Measurements from ENCODE around the gene PSMG4.
A peak's percentile ranks its signal among the peaks of the same experiment; 100 is the strongest.

PSMG4 gene, protein sequence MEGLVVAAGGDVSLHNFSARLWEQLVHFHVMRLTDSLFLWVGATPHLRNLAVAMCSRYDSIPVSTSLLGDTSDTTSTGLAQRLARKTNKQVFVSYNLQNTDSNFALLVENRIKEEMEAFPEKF

DNA sequence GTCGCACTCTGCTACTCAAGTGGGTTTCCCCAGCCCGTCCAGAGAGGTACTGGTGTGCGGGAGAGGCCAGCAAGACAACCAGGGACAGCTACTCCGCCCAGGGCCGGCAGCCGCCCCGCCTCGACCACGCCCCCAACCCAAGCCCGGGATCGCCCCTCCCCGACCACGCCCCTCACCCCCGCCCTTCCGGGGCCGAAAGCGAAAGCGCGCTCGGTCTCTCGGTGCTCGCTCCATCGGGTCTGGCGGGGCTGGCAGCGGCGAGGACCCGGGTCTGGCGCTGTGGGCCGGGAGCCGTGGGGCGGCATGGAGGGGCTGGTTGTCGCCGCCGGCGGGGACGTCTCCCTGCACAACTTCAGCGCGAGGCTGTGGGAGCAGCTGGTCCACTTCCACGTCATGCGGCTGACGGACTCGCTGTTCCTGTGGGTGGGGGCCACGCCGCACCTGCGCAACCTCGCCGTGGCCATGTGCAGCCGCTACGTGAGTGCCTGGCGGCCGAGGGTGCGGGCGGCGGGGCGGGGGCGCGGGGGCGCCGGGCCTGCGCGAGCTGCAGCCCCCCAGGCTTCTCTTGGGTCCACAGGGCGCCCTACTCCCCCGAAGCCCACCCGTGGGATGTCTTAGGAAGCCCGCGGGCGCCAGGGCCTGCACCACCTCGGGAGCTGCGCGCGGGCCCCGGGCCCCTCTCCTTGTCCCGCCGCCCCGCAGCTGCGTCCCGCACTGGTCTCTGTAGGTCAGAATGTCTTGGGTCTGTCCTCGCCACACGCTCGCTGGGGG lies at the start of gene PSMG4:
Gene PSMG4 (plus strand): TSS at position 228 of the 771 bp plus-strand sequence. CDS start 76 bp downstream, at position 304.
- DNase-seq (ENCODE audit: low spot score) = peak; percentile 81

DNA sequence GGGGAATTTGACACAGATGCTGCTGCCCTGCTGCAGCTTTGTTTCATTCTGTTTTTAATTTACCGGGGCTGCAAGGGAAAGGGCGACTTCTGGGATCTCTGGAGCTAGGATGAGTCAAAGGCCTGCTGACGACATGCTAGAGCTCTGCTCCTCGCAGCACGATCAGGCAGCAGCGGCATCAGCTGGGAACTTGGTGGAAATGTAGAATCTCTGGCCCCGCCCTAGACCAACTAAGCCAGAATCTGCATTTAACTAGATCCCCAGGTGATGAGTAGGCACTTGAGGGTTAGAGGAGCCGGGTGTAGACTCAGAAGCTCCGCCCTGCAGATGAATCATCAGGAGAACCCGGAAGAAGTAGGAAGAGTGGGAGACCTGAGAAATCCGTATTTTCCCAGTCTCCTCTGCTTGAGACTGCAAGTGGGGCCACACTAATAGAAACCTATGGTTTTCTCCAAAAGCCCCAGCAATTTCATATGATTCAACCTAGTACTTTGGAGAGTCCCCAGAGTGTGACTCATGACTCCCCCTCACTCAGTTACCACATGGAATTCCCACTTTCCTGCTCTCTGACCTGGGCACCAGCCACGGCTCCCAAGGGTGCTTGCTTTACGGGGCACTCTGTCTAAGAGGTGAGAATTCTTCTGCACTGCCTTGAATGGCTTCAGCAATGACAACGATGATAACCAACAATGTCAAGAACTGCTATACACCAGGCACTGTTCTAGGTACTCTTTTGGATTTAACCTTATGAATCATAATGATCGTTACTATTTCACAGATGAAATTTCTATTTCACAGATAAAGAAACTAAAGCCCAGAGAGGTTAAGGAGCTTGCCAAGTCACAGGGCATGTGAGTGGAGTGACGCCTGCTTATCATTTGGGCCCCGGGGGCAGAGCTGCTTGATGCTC lies 49.4 kb upstream of the PSMG4 start:
- no peak for DNase-seq (ENCODE audit: low spot score)

DNA sequence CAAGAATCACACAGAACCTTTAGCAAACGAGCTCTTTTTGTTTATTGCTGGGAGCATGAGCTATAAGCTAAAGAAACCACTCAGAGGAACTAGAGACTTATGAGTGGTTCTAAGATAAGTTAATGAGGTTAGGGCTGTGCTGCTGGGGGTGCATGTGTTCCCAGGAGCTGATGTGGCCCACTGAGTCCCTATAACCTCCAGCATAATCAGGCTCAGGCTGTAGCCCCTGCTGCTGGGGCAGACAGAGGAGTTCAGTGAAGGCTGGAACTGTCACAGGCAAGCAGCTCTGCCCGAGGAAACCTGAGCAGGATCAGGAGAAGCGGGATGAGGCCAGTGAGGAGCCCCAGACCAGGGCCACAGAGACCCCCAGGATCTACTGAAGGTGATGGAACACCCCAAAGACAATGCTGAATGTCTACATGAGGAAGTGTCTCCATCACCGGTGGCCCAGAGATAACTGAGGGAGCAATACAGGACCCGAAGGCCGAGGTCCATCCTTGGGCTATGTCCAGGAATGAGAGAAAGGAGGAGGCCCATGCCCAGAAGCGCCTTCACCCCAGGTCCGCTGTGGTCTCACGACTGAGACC lies 48.6 kb upstream of the PSMG4 start:
- no peak for DNase-seq (ENCODE audit: low spot score)

DNA sequence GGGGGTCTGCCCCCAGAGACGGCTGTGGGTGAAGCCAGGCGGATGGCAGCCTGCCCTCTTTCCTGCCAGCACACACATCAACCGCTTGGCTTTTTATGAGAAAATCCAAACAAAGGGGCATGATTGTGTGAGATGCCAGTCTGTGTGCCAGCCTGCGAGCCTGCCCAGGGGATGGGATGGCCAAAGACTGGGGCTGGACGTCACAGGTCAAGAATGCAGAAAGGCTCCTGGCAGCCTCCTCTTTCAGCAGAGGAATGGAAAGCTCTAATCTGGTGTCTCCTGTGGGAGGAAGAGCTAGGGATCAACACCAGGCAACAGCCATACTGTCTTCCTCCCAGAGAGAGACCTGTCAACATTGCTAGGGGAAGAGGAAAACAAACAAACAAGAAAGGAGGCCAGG lies 47.1 kb upstream of the PSMG4 start:
- peak; percentile 96 for DNase-seq (ENCODE audit: low spot score)

DNA sequence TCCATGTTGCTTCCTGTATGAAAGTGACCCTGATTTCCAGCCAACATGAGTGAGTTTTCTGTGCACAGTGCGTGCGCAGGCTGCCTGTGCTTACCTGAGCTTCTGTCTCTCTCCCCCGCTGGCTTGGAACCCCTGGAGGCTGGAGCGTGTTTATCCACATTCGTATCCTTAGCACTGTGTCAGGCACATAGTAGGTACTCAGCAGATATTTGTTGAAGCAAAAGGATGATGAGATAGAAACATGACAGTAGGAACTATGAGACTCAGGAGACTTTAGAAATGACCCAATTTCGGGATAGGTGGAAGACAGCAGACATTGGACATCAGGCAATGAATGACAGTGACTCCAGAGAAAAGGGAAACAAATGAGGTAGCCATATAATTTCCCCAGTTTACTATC lies 46.5 kb upstream of the PSMG4 start:
- no peak for DNase-seq (ENCODE audit: low spot score)

DNA sequence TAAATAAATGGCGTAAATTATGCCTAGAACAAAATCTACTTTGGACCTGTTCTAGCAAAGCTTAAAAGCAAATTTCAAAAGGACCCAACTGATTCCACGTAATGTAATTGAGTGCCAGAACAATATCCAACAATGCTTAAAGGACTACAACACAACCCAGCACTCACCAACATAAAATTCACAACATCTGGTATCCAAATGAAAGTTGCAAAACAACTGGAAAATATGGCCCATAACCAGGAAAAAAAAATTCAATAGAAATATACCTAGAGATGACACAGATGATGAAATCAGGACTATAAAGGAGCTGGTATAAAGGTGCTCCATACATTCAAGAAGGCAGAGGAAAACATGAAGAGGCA lies 45.4 kb upstream of the PSMG4 start:
- no peak for DNase-seq (ENCODE audit: low spot score)

DNA sequence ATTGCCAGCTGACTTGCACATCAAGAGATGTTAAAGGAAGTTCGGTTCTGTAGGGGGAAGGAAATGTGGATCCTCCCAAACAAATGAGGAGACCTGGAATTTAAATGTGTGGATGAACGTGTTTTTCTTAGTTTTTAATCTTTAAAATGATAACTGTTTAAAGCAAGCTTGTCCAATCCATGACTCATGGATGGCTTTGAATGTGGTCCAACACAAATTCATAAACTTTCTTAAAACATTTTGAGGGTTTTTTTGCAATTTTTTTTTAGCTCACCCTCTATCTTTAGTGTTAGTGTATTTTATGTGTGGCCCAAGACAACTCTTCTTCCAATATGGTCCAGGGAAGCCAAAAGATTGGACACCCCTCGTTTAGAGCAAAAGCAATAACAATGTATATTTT lies 43.8 kb upstream of the PSMG4 start:
- no peak for DNase-seq (ENCODE audit: low spot score)

DNA sequence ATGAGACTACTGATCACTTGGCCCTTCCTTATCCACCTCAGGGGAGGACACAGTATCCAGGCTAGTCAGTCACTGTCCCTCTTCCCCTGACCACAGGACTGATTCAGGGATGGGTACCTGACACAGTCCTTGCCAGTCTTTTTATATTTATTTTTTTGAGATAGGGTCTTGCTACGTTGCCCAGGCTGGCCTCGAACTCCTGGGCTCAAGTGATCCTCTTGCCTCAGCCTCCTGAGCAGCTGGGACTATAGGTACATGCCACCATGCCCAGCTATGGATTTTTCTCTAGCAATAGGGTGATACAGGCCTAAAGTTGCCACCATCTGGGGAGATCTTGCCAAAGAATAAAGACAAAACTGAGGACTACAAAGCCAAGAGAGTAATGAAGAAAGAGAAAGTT lies 41.5 kb upstream of the PSMG4 start:
- no peak for DNase-seq (ENCODE audit: low spot score)

DNA sequence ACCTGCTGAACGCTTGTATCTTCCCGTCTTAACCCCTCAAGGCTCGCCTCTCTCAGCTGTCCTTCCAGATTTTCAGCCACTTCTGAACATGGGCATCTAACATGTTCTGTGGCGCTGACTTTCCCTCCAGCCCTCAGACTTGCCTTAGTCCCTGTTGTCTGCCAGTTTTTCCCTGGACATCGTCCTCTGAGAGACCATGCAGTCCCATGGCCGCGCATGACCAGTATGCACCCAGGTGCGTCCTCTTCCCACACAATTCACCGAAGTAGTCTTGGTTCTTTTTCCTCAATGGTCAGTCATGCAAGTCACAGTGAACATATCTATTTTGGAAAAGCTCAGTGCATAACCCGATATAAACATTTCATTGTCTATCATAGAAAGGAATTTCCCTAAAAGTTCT lies 40.5 kb upstream of the PSMG4 start:
- DNase-seq (ENCODE audit: low spot score) = no peak

DNA sequence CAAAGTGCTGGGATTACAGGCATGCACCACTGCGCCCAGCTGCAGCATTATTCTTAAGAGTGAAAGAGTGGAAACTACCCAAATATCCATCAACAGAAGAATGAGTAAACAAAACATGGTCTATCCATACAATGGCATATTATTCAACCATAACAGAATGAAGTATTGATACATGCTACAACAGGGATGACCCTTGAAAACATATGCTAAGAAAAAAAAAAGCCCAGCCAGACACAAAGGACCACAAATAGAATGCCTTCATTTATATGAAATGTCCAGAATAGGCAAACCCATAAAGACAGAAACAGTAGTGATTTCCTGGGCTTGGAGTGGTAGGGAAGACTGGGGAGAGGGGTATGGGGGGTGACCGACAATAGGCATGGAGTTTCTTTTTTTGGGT lies 38.4 kb upstream of the PSMG4 start:
- DNase-seq (ENCODE audit: low spot score) = peak; percentile 83

DNA sequence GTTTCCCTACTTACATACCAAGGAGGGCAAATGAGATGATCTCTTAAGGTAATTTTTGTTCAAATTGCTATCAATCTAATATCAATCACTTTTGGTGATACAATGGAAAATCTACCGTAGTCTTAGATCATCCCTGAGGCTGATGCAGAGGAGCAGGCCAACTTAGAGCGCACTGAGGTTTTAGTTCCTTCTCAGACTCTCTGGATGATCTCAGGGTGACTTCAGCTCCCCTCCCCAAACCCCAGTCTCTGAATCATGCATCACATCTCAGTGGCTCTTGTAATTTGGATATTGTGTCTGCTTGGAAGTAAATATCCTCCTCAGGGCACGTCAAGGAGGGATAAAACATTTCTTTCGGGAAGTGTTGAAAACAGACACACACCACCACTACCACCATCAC lies 37.2 kb upstream of the PSMG4 start:
- DNase-seq (ENCODE audit: low spot score) = no peak

DNA sequence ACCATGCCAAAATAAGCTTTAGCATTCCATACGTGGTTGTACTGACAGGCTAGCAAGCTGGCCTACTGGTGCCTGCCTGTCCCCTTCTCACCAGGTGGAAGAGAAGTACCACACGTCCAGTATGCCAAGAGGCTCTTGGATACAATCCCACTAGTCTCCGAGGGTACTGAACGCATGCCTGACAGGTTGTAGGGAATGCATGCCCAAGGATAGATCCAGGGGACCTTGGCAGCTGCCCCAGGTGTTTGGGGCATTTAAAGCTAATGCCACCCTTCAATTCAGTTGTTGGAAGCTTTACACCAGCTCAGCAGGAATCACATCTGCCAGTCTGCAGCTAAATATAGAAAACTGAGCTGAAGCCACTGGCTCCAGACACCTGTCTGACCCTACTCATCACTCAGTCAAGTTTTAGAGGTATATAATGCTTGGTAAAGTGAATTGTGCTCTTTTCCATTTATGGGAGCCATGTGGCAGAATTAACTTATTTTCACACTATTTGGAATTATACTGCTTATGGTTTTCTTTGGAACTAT lies 36.2 kb upstream of the PSMG4 start:
- DNase-seq (ENCODE audit: low spot score) = no peak

DNA sequence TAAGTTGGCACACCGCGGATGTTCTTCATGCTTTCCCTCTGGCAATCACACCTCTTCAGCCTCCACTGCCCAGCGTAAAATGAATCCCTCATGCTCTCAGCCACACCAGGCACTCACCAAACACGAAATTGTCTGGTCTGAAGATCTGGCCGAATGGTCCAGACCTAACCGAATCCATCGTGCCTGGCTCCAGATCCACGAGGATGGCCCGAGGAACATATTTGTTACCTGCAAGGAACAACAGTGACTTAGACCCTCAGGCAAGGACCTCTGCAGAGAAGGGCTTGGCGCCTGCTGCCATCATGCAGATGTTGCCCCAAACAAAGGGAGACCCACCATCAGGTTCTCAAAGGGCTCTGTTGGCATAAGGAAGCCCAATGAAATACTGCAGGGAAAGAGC lies 32.7 kb upstream of the PSMG4 start:
- DNase-seq (ENCODE audit: low spot score) = no peak

DNA sequence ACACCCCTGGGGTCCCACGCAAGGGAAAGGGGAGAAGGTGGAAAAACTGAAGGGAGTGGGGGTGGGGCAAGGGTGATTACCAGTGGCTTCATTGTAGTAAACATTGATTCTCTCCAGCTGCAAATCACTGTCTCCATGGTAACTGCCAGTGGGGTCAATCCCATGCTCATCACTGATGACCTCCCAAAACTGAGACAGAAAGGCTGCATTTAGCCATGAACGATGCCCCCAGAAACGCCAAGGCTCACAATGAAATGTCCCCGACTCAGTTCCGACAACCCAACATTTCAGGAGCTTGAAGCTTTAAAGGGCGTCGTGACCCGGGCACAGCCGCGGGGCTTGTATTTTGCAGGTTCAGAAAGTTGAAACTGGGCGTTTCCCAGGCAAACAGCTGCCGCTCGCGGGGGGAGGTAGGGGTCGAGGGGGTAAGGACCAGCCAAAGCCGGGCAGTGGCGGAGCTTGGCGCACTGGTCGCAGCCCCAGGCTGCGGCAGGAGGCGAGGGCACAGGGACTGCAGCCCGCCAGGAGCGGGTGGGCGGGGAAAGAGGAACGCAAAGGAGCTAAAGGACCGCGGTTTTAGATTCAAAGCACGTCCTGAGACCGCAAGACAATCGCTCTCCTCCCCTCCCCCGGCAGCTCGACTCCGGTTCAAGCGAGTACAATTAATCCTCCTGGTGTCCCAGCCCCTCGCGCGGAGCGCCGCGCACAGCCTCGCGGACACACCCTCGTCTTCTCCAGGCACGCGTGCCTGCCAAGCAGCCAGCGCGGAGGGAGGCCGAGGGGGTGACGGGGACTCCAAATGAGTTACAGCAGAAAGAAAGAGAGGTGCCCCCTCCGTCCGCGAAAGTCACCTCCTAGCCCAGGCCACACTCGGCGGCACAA lies 32.0 kb upstream of the PSMG4 start:
- DNase-seq (ENCODE audit: low spot score) = peak; percentile 60

DNA sequence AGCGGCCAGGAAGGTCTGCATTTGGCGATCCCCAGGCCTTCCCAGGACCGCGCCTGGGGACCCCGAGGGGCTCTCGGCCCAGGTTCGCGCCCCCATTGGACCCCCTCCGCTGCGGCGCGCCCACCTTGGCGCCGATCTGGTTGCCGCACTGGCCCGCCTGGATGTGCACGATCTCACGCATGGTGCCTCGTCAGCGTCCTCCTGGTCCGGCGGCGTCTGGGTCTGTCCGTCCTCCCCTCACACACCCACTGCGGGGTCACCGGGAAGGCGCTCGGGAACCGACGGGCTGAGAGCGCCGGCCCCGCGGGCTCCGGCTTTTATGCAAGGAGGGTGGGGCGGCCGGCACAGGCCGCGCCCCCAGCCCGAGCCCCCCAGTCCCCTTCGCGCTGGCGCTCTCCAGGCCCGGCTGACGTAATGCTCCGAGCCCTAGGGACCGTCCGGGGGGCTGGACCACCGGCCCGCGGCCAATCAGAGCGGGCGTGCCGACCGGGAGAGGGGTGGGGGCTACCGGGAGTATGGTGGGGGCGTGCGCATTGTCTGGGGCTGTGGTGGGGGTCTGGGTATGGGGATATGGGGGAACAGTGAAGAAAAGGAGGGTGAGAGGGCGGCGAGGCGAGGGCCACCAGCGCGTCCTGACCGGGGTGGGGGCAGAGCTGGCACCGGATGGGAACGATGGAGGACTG lies 31.2 kb upstream of the PSMG4 start, which contains the start of gene TUBB2B:
Gene TUBB2B (minus strand): TSS at position 291 of the 683 bp plus-strand sequence. CDS start 110 bp downstream, at position 181.
- DNase-seq (ENCODE audit: low spot score) = peak; percentile 81

DNA sequence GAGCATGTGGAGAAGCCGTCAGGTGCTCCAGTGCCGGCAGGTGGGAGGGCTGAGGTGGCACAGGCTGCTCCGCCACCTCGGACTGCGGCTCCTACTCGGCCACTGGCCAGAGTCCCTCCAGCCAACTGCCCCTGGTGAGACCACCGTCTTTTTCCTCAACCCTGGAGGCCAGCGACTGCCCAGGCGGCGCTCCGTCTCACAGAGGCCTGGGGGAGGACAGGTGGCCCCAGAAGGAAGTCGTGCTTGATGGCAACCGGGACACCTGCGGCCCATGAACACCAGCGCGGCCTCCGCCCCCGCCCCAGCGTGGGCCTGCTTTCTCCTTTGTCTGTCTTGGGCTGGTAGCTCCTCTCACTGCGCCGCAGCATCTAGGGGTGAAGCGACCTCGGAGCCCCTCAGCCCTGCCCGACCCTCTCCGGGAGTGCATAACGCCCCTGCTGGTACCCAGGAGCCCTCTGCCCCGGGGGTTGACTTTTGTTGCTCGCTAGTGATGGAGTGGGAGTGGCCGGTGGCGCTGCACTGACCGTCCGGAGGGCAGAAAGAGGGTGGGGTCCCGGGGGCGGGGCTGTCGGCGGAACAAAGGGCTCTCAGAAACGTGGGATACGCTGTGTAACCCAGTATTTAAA lies 30.6 kb upstream of the PSMG4 start:
- DNase-seq (ENCODE audit: low spot score) = no peak

DNA sequence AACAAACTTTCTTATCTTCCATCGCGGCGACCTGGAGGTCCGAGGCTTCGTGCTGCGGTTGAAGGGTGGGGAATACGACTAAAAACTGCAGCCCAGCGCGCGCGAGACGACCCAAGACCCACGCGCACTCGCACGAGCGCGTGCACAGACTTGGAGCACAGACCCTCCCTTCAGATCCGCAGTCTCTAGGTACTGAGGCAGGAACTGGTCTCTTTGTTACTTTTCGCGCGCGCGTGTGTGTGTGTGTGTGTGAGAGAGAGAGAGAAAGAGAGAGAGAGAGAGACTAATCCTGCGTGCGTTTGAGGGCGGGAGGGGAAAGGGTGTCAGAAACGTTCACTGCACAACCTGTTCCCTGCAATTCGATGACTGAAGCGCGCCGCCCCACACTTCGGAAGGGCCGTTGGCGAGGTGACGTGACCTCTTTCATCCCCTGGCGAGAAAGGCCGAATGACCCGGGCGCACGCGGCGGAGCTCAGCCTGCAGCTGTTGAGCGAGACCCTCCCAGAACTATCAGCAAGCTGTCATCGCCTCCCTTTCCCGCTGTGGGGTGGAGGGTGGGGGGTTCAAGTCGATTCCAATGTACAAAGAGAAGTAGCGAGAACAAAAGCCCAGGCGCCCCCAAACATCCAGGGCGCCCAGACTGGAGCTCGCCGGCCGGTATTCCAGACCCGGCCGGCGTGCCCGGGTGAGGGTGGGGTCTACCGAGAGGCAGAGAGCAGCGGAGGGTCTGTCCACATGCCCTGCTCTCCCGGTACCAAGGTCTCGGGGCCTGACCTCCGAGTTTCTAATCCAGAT lies 29.8 kb upstream of the PSMG4 start:
- DNase-seq (ENCODE audit: low spot score) = peak; percentile 61

DNA sequence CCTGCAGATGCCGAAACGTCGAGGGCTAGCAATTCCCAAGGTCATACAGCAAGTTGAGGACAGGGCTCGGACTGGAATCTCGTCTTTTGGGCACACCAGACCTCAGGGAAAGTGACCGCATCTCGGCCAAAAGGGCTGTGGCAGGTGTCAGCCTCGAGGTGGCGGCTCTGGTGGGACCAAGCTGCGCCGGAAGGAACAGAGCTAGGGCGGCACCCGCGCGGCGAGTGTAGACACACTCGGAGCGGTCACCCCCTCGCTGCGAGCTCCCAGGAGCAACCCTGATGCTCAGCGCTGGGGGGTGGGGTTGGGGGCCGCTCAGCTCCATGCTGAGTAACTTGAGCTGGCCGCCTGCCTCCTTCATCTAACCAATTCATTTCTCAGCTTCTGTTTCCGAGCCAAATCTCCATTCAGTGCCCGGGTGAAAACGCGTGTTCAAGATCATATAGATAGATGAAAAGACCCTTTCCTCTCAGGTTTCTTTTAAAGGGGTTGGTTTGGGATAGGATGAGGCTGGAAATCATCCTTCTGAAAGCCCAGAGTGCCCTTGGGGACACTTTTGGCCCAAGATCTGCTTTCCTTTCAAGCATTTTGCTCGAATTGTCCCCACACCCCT lies 29.1 kb upstream of the PSMG4 start:
- peak; percentile 48 for DNase-seq (ENCODE audit: low spot score)
